HG03196 (cell line): ENCODE measurements around the gene RAB11FIP4.

ENCODE experiments used
- ATAC-seq: cut with Tn5 transposase; IDR thresholded peaks from one replicate; pipeline ENCODE4 v1.9.1; 2021; ENCODE audit not compliant: unreplicated experiment

Gene RAB11FIP4

GRCh38 chr17:31561469-31562375, 170.2 kb downstream of the RAB11FIP4 start:
- ATAC-seq, result no peak

DNA sequence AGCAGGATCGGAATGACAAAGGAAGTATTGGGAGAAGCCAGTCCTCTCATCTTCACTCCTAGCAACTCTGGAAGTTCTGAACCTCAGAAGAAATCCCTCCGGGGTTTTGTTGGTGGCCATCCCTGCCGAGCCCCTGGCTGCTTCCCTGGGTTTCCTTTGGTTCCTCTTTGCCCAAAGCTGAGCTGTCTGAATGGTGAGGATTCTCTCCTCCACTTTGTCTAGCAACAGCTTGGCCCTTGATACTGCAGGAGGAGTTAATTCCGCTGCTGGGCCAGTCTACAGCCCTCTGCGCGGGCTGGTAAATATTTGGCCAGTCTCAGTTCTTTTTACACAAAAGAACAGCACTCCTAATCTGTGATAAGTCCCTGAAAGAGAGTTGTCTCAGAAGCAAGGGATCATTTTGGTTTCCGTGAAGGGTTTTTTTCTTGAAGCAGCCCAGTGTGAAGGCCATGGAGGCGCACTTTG, 170.9 kb downstream of the RAB11FIP4 start:
- no peak for ATAC-seq

DNA sequence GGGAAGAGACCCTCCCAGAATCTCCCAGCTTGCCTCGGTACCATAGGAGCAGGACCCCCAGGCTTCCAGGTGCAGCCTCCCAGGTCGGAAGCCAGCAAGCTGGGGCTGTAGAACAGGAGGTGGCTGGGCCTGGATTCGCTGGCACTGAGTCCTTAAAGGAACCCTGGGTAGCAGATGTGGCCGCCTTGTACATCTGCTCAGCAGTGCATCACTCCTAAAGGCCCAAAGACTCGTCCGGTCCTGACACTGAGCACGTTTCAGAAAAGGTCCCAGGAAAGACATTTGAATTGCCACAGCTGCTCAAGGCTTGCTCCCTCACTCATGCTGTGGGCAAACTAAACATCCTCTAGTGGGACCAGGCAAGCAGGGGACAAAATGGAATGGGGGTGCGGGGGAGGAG, 172.8 kb downstream of the RAB11FIP4 start:
- no peak for ATAC-seq

DNA sequence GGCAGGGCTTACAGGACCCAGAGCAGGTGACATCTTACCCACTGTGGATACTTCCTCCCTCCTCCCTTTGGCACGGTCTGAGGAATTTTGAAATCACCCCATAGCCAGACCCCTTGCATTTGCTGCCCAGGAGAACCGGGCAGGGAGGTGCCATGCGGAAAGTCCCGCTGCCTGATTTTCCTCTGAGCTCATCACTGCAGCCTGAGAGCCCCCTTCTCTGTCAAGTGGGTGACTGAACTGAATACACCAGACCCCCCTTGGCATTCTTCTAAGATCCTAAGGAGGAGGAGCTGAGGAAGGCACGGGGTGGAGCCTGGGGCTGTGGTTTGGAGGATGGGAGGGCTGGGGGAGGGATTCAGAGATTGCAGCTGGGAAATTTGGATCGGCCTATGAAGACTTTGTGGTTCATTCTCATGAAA, 173.4 kb downstream of the RAB11FIP4 start:
- no peak for ATAC-seq

DNA sequence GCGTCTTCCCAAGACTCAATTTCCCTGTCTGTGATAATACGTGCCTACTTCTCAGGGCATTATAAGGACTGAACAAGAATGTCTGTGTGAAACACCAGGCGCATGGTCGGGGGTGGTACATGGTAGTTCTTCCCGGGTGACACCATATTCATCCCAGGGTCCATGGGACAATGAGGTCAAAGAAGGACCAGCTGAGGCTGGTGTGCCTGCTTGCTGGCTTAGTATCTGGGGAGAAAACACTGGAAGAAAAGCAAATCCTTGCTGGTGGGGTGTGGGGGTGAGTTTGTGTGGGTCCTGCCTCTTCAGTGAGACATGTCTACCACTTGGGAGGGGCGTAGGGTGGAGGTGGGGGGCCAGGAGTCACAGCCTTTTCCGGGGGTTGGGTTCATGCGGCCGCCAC, 174.2 kb downstream of the RAB11FIP4 start:
- ATAC-seq, result no peak

DNA sequence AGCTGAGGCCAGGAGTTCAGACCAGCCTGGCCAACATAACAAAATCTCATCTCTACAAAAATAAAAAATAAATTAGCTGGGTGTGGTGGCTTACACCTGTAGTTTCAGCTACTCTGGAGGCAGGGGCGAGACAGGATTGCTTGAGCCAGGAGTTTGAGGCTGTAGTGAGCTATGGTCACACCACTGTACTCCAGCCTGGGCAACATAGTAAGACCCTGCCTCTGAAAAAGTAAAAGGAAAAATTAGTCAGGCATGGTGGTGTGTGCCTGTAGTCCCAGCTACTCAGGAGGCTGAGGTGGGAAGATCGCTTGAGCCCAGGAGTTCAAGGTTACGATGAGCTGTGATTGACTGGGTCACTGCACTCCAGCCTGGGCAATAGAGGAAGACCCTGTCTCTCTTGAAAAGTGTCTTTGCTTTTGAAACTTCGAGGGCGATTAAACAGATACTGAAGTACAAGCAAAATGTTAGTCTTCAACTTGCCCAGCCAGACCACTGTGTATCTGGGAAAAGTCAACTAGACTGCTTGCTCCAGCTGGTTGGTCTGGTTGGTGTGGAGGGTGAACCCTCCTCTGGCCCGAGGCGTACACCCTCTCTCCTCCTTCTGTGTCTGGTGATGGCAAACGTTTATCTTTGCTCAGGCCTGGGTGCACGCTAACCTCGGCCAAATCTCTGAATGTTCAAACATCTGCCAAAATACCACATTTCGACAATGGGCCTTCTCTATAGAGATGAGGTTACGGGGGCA, 174.9 kb downstream of the RAB11FIP4 start:
- ATAC-seq, result no peak

DNA sequence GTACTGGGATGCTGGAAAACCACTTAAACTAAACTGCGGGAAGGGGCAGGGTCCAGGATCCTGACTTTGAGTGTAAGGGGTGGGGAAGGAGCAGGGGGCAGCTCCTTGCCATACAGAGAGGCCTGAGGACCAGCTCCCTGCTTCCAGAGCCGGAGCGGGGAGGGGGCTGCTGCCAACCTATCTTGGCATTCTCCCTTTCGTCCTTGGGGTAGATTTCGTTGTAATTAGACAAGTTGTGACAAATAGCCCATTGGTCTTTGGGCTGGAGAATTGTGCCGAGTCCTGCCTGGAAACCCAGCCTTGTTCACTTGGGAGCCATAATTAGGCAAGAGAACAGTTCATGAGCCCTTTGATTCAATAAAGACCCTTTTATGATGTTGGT, 175.5 kb downstream of the RAB11FIP4 start:
- ATAC-seq, result no peak

- no peak for ATAC-seq
These were observed 176.6 kb downstream of the RAB11FIP4 start for GRCh38 chr17:31568121-31568520.

GRCh38 chr17:31568539-31568938, 177.1 kb downstream of the RAB11FIP4 start:
- no peak for ATAC-seq

DNA sequence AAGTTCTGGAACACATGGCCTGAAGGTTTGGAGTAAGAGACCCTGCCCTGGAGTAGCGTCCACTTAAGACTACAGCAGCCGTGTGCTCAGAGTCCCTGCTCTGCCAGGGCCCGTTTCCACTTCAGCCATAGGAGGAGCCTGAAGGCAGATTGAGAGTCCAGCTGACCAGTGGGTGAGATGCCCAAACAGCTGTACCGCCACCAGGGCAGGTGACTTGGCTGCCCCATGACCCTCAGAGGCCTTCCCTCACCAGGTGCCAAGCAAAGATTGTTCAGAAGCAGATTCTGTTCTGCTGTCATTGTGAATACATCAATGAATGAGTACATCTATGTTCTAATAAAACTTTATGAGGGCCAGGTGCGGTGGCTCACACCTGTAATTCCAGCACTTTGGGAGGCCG, 178.8 kb downstream of the RAB11FIP4 start:
- no peak for ATAC-seq

GRCh38 chr17:31570951-31571892, 179.7 kb downstream of the RAB11FIP4 start:
- no peak for ATAC-seq

DNA sequence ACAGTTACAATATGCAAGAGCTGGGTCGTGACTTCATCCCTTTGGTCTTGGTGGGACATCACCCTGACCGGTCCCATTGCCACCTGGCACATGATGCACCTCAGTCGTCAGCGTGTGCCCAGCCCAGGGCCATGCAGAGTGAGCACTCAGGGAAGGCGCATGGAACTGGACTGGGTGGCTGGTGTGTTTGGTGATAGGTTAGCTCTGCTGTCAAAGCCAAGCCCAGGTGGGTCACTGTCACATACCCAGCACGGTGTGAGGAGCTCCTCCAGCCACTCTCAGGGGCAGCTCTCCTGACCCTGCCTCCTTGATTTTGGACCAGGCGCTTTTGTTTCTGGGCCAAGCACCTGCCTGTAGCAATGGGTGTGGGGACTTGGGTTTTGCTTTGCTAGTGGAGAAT, 180.9 kb downstream of the RAB11FIP4 start:
- no peak for ATAC-seq

DNA sequence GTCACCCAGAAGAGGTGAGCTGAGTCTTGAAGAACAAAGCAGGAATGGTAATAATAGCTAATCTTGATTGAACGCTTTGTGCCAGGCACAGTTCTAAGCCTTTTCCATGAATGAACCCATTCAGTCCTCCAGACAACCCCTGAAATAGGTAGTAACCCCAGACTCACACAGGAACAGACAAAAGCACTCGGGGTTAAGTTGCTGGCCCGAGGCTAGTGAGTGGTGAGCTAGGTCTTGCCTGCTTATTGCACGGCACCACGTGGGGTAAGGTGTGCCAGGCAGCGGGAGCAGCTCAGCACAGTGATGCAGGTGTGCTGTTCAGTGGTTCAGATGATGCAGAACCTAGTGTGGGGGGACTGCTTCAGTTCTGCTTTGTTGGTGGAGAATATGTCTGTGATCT, 181.6 kb downstream of the RAB11FIP4 start:
- no peak for ATAC-seq

GRCh38 chr17:31573861-31574260, 182.4 kb downstream of the RAB11FIP4 start:
- no peak for ATAC-seq

DNA sequence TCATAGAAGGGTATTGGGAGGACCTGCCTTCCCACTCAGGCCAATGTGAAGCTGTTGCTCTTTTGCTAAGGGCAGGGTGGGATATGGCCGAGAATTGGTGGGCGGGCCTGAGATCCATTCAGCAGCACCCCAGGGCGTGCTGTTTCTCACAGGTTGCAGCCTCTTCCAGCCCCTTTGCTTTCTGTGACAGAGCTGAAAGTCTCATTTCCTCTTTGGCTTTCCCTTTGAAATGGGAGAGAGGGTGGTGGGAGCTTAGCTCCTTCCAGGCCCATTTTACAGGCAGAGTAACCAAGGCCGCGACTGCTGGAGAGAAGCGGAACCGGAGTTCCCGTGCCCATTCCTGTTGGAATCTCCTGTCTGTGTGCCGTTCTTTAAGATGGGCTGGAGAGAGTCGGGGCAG, 183.0 kb downstream of the RAB11FIP4 start:
- ATAC-seq, result no peak

- ATAC-seq, result no peak
These were observed 183.6 kb downstream of the RAB11FIP4 start for GRCh38 chr17:31575043-31575442.

DNA sequence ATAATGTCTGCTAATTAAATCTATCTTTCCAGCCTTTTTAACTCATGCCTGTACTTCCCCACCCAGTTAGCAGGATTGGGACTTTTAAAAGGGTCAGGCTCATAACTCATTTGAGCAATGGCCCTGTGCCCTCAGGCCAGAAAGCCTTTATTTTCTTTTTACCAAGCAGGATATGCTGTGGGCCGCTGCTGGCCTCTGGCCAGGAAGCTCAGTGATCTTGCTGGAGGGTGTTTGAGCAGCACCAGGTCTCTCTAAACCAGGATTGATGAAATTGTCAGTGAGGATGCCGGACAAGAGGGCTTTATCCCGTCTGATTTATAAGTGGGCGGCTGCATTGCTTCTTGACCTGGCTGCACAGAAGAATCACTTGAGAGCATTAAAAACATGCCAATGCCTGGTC, 187.8 kb downstream of the RAB11FIP4 start:
- no peak for ATAC-seq

GRCh38 chr17:31580316-31580705, 188.8 kb downstream of the RAB11FIP4 start:
- no peak for ATAC-seq

DNA sequence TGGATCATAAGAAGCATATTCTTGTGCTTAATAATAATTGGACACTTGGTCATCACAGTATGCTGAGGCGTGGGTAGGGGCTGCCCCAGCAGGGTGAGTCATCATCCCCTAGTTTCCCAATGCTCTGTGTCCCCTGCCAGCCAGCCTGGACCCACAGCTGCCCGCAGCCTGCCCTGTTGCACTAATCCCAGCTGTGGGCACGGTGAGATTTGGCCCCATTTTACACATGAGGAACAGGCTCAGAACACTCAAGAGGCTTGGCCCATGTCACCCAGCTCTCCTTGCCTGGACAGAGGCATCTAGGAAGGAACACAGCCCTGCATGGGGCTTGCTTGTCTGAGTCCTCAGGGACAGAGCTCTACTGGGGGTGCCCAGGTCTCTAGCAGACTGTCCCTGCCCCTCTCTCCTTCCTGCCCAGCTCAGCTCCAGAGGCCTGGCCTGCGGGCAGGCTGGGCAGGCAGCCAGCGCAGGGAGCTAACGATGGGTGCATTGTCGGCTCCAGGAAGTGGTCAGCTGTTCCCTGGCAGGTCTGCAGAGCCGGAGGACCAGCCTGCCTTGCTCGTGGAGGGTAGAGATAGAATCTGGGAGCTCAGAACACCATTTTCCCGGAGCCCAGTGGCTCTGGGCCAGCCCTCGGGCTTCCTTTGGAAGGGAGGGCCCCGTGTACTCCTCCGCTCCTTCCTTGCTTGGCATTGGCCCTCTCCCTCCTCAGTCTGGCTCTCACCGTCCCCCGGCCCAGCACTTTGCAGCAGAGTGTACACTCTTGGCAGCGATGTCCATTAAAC, 189.4 kb downstream of the RAB11FIP4 start:
- ATAC-seq, result no peak

- ATAC-seq, result no peak
These were observed 190.0 kb downstream of the RAB11FIP4 start for GRCh38 chr17:31581491-31581890.
